ENCODE measurements around the gene MRAP. TPM values are rescaled to one million over a fixed set of nuclear protein-coding genes. Genes with fewer than 3 reads are reported as not detected.
A peak's percentile ranks its signal among the peaks of the same experiment; 100 is the strongest.

The MRAP gene
- polyA plus RNA-seq, 1 experiment, result not detected

- ChIA-PET POLR2A (no interaction called here), CTCF (interaction anchor here (0.6 to 1.2 kb wide), 4 partner anchors 10 to 73 kb away, joined by 3 to 4 read pairs (median 3); no protein-coding TSS in a partner anchor)
- Histone ChIP-seq H3K36me3 (ENCODE audit: control insufficient read depth, insufficient read depth, low read length) (peaks cover 22% of the 10 kb centered on the region), H3K4me3 (ENCODE audit: low read depth, low read length) (no peak overlapping the region), H3K27me3 (ENCODE audit: control insufficient read depth, insufficient read depth, low read length) (no peaks in the 10 kb centered on the region)
- no peak for TF ChIP-seq CTCF (IDR thresholded peaks at IDR 0.05; ENCODE audit: insufficient read depth, low read depth, low read length)
- no peak for DNase-seq (ENCODE audit: low read depth)
Measured at GRCh38 chr21:32333953-32334673, 35.5 kb downstream of the MRAP start.

GRCh38 chr21:32334980-32335531 is 36.4 kb downstream of the MRAP start:
- TF ChIP-seq CTCF (IDR thresholded peaks at IDR 0.05; ENCODE audit: insufficient read depth, low read depth, low read length), result no peak
- H3K27me3 ChIP-seq (ENCODE audit: control insufficient read depth, insufficient read depth, low read length), result no peaks in the 10 kb centered on the region
- ChIA-PET CTCF (interaction anchor here (1.1 kb wide), 1 partner anchor 11 kb away, joined by 4 read pairs; no protein-coding TSS in a partner anchor), POLR2A (interaction anchor here (0.6 kb wide), 1 partner anchor 427 kb away, joined by 4 read pairs; no protein-coding TSS in a partner anchor)
- peak; percentile 19 for DNase-seq (ENCODE audit: low read depth)
- H3K36me3 ChIP-seq (ENCODE audit: control insufficient read depth, insufficient read depth, low read length), result peaks cover 22% of the 10 kb centered on the region
- no peak overlapping the region for H3K4me3 ChIP-seq (ENCODE audit: low read depth, low read length)

GRCh38 chr21:32335601-32336575 is 37.2 kb downstream of the MRAP start:
- TF ChIP-seq CTCF (IDR thresholded peaks at IDR 0.05; ENCODE audit: insufficient read depth, low read depth, low read length), result no peak
- ChIA-PET POLR2A (interaction anchor here (0.6 kb wide), 1 partner anchor 428 kb away, joined by 4 read pairs; no protein-coding TSS in a partner anchor), CTCF (interaction anchor here (0.6 to 0.7 kb wide), 2 partner anchors 12 to 436 kb away, joined by 3 read pairs; partner anchors contain the start of gene PAXBP1)
- H3K36me3 ChIP-seq (ENCODE audit: control insufficient read depth, insufficient read depth, low read length), result peaks cover 23% of the 10 kb centered on the region
- DNase-seq (ENCODE audit: low read depth), result no peak
- no peak overlapping the region for H3K4me3 ChIP-seq (ENCODE audit: low read depth, low read length)
- H3K27me3 ChIP-seq (ENCODE audit: control insufficient read depth, insufficient read depth, low read length), result no peaks in the 10 kb centered on the region

- ChIA-PET CTCF (interaction anchor here (1.0 kb wide), 1 partner anchor 42 kb away, joined by 4 read pairs; no protein-coding TSS in a partner anchor), POLR2A (interaction anchor here (0.6 kb wide), 1 partner anchor 35 kb away, joined by 3 read pairs; no protein-coding TSS in a partner anchor)
- no peak for DNase-seq (ENCODE audit: low read depth)
- H3K4me3 ChIP-seq (ENCODE audit: low read depth, low read length), result no peak overlapping the region
- peaks cover 22% of the 10 kb centered on the region for H3K36me3 ChIP-seq (ENCODE audit: control insufficient read depth, insufficient read depth, low read length)
- no peak for TF ChIP-seq CTCF (IDR thresholded peaks at IDR 0.05; ENCODE audit: insufficient read depth, low read depth, low read length)
- H3K27me3 ChIP-seq (ENCODE audit: control insufficient read depth, insufficient read depth, low read length), result no peaks in the 10 kb centered on the region
Measured at GRCh38 chr21:32336711-32337110, 38.1 kb downstream of the MRAP start.
